Astrocyte (in vitro differentiated cells and primary cell): ENCODE results near the gene TFDP3. TPM values are rescaled to one million over a fixed set of nuclear protein-coding genes. Genes with fewer than 3 reads are reported as not detected.
A peak's percentile ranks its signal among the peaks of the same experiment; 100 is the strongest.

Experiments
- DNase-seq: peaks from one replicate; pipeline ENCODE4 v3.0.0-alpha.2; 2010; ENCODE audit warnings: low read depth
- FAIRE-seq: peaks from 2 replicates; lab custom pipeline; 2011; peaks lifted over from hg19 to GRCh38; lab: Jason Lieb, UNC
- H2AFZ ChIP-seq: 2 replicates; pipeline ENCODE4 v1.6.0; 2012; ENCODE audit warnings: low read depth, low read length, inconsistent platforms
- H3K27ac ChIP-seq: 2 replicates; pipeline ENCODE4 v1.5.1; 2011; ENCODE audit warnings: low read depth, low read length, inconsistent platforms
- H3K27me3 ChIP-seq: 2 replicates; pipeline ENCODE4 v1.6.0; 2011; ENCODE audit warnings: low read length, inconsistent platforms; ENCODE audit not compliant: insufficient read depth
- H3K36me3 ChIP-seq: 2 replicates; pipeline ENCODE4 v1.5.1; 2011; ENCODE audit warnings: low read length, inconsistent platforms; ENCODE audit not compliant: insufficient read depth
- H3K4me1 ChIP-seq: 2 replicates; pipeline ENCODE4 v1.5.1; 2011; ENCODE audit warnings: low read length, inconsistent platforms; ENCODE audit not compliant: insufficient read depth
- H3K4me2 ChIP-seq: 2 replicates; pipeline ENCODE4 v1.6.0; 2012; ENCODE audit warnings: low read length, inconsistent platforms
- H3K4me3 ChIP-seq: 2 replicates; pipeline ENCODE4 v1.5.1; 2011; ENCODE audit warnings: low read depth, mild to moderate bottlenecking, low read length, inconsistent platforms; ENCODE audit not compliant: insufficient read depth
- H3K79me2 ChIP-seq: 2 replicates; pipeline ENCODE4 v1.6.0; 2012; ENCODE audit warnings: mild to moderate bottlenecking, low read length, inconsistent platforms; ENCODE audit not compliant: insufficient read depth
- H3K9ac ChIP-seq: 2 replicates; pipeline ENCODE4 v1.6.0; 2012; ENCODE audit warnings: mild to moderate bottlenecking, low read length, inconsistent platforms
- H3K9me3 ChIP-seq: 2 replicates; pipeline ENCODE4 v1.5.1; 2012; ENCODE audit warnings: low read depth, mild to moderate bottlenecking, low read length, inconsistent platforms; ENCODE audit not compliant: insufficient read depth
- H4K20me1 ChIP-seq: 2 replicates; pipeline ENCODE4 v1.6.0; 2012; ENCODE audit warnings: low read length, inconsistent platforms; ENCODE audit not compliant: insufficient read depth
- H3K27ac Mint-ChIP-seq: one replicate; pipeline ENCODE4 v1.8.0; 2021; ENCODE audit warnings: mild to moderate bottlenecking, mixed read lengths; ENCODE audit not compliant: unreplicated experiment
- H3K27me3 Mint-ChIP-seq: one replicate; pipeline ENCODE4 v1.8.0; 2021; ENCODE audit warnings: low read depth, mixed read lengths; ENCODE audit not compliant: unreplicated experiment
- H3K36me3 Mint-ChIP-seq: one replicate; pipeline ENCODE4 v1.8.0; 2021; ENCODE audit warnings: low read depth, mixed read lengths; ENCODE audit not compliant: unreplicated experiment
- H3K4me1 Mint-ChIP-seq: one replicate; pipeline ENCODE4 v1.8.0; 2021; ENCODE audit warnings: low read depth, mixed read lengths; ENCODE audit not compliant: unreplicated experiment
- H3K4me3 Mint-ChIP-seq: one replicate; pipeline ENCODE4 v1.8.0; 2021; ENCODE audit warnings: mild to moderate bottlenecking, moderate library complexity, mixed read lengths; ENCODE audit not compliant: unreplicated experiment
- H3K9me3 Mint-ChIP-seq: one replicate; pipeline ENCODE4 v1.8.0; 2021; ENCODE audit warnings: mild to moderate bottlenecking, mixed read lengths; ENCODE audit not compliant: unreplicated experiment
- CTCF ChIP-seq: IDR thresholded peaks from 2 replicates; pipeline ENCODE4 v1.5.1; 2011; ENCODE audit warnings: low read depth, mild to moderate bottlenecking, inconsistent platforms, low read length, moderate library complexity; ENCODE audit not compliant: insufficient read depth
- EZH2 ChIP-seq: IDR thresholded peaks from 2 replicates; pipeline ENCODE4 v1.6.1; 2012; ENCODE audit warnings: mild to moderate bottlenecking, low read length, inconsistent platforms; ENCODE audit not compliant: insufficient read depth
- total RNA-seq: library from RNA; stranded (reverse); gene quantifications from 2 replicates; pipeline ENCODE4 v1.2.1, GENCODE V29; 2021

TFDP3 gene
- total RNA-seq, 1 donor from 2014 or later: not detected

GRCh38 chrX:133246921-133247320, 28.8 kb upstream of the TFDP3 start:
- FAIRE-seq: peak; percentile 43
- no peak overlapping the region for H3K4me3 Mint-ChIP-seq
- TF ChIP-seq CTCF (no peak), EZH2 (no peak)

GRCh38 chrX:133235830-133236229, 17.7 kb upstream of the TFDP3 start:
- H3K4me3 Mint-ChIP-seq: no peak overlapping the region
- no peak overlapping the region for H3K27ac Mint-ChIP-seq
- Histone ChIP-seq H3K27me3 (no peaks in the 10 kb centered on the region), H3K9ac (no peak overlapping the region), H3K36me3 (no peaks in the 10 kb centered on the region), H4K20me1 (no peaks in the 10 kb centered on the region), H3K4me2 (no peak overlapping the region), H3K4me1 (no peaks in the 10 kb centered on the region), H3K27ac (no peak overlapping the region), H3K79me2 (no peaks in the 10 kb centered on the region), H2AFZ (no peak overlapping the region), H3K9me3 (no peaks in the 10 kb centered on the region), H3K4me3 (no peak overlapping the region)
- DNase-seq: no peak
- no peaks in the 10 kb centered on the region for H3K9me3 Mint-ChIP-seq
- no peaks in the 10 kb centered on the region for H3K4me1 Mint-ChIP-seq
- no peaks in the 10 kb centered on the region for H3K36me3 Mint-ChIP-seq
- TF ChIP-seq EZH2: no peak
- TF ChIP-seq CTCF: no peak
- peaks cover 6% of the 10 kb centered on the region for H3K27me3 Mint-ChIP-seq
- FAIRE-seq: no peak

More at GRCh38 chrX:133246921-133247320, 28.8 kb upstream of the TFDP3 start:
- no peak overlapping the region for H2AFZ ChIP-seq
- H3K27me3 ChIP-seq: no peaks in the 10 kb centered on the region
- Mint-ChIP-seq H3K27me3 (no peaks in the 10 kb centered on the region), H3K27ac (no peak overlapping the region), H3K36me3 (no peaks in the 10 kb centered on the region), H3K4me1 (no peaks in the 10 kb centered on the region), H3K9me3 (peaks cover 8% of the 10 kb centered on the region)
- no peak overlapping the region for H3K27ac ChIP-seq
- no peaks in the 10 kb centered on the region for H3K36me3 ChIP-seq
- H3K9ac ChIP-seq: no peak overlapping the region
- H3K79me2 ChIP-seq: no peaks in the 10 kb centered on the region
- no peak for DNase-seq
- H3K4me1 ChIP-seq: no peaks in the 10 kb centered on the region
- no peak overlapping the region for H3K4me3 ChIP-seq
- no peaks in the 10 kb centered on the region for H4K20me1 ChIP-seq
- no peak overlapping the region for H3K4me2 ChIP-seq
- H3K9me3 ChIP-seq: no peaks in the 10 kb centered on the region

- H3K4me1 Mint-ChIP-seq: peaks cover 8% of the 10 kb centered on the region
- H3K79me2 ChIP-seq: no peaks in the 10 kb centered on the region
- no peak overlapping the region for H3K4me3 Mint-ChIP-seq
- no peak for FAIRE-seq
- H3K4me1 ChIP-seq: peaks cover 4% of the 10 kb centered on the region
- no peaks in the 10 kb centered on the region for H3K27me3 ChIP-seq
- no peak overlapping the region for H3K4me3 ChIP-seq
- no peak for TF ChIP-seq CTCF
- TF ChIP-seq EZH2: no peak
- H3K27me3 Mint-ChIP-seq: peaks cover 4% of the 10 kb centered on the region
- H3K27ac Mint-ChIP-seq: no peak overlapping the region
- H3K9ac ChIP-seq: no peak overlapping the region
- no peak overlapping the region for H2AFZ ChIP-seq
- no peaks in the 10 kb centered on the region for H3K36me3 Mint-ChIP-seq
- no peaks in the 10 kb centered on the region for H4K20me1 ChIP-seq
- no peak for DNase-seq
- H3K4me2 ChIP-seq: no peak overlapping the region
- H3K27ac ChIP-seq: no peak overlapping the region
- H3K9me3 Mint-ChIP-seq: no peaks in the 10 kb centered on the region
- H3K9me3 ChIP-seq: no peaks in the 10 kb centered on the region
- H3K36me3 ChIP-seq: no peaks in the 10 kb centered on the region
Observed at GRCh38 chrX:133232331-133232730, 14.2 kb upstream of the TFDP3 start.
